Gastroesophageal sphincter (tissue), 3 donors: Measurements from ENCODE around the gene RERE.

Experiments used
- CTCF ChIP-seq, 4 experiments: fragments of 200-600 bp in 2 of 4; fragments of 450-650 bp in 2 of 4; sonication (generic) in 1 of 4; IDR thresholded peaks; one replicate each; pipeline ENCODE4 v1.5.1; 2017 to 2019; ENCODE audit warnings: antibody characterized with exemption in 4 of 4, mild to moderate bottlenecking in 2 of 4, moderate library complexity in 2 of 4
- EP300 ChIP-seq: sonication (generic); formaldehyde crosslinking; IDR thresholded peaks from one replicate; pipeline ENCODE4 v1.6.1; 2017; ENCODE audit warnings: antibody characterized with exemption, mild to moderate bottlenecking
- POLR2A ChIP-seq, 2 donors: fragments of 450-650 bp; IDR thresholded peaks; one replicate each; pipeline ENCODE4 v1.6.1; 2017; ENCODE audit warnings: antibody characterized with exemption in 2 of 2, mild to moderate bottlenecking in 2 of 2, moderate library complexity in 1 of 2
- POLR2AphosphoS5 ChIP-seq: sonication (generic); formaldehyde crosslinking; IDR thresholded peaks from one replicate; pipeline ENCODE4 v1.6.1; 2017; ENCODE audit warnings: antibody characterized with exemption

- TF ChIP-seq CTCF (IDR thresholded peaks at IDR 0.05) (no peak), EP300 (no peak), POLR2AphosphoS5 (no peak), POLR2A (IDR thresholded peaks at IDR 0.05) (no peak)
These were observed 311.0 kb downstream of the RERE start for GRCh38 chr1:8506456-8506855.
